ENCODE measurements around the gene NPC2.
A peak's percentile ranks its signal among the peaks of the same experiment; 100 is the strongest.
"Not testable (repeated sequence)": the region's sequence is repeated elsewhere in the genome, so short reads cannot be mapped to it uniquely, and the experiment has no call there.

Gene NPC2

GRCh38 chr14:74469548-74470518 is 23.3 kb downstream of the NPC2 start:
- no peak for DNase-seq (ENCODE audit: low spot score)

- no peak for DNase-seq (ENCODE audit: low spot score)
Measured at GRCh38 chr14:74468513-74468912, 24.6 kb downstream of the NPC2 start.

GRCh38 chr14:74465335-74465734 is 27.8 kb downstream of the NPC2 start:
- DNase-seq (ENCODE audit: low spot score): no peak

GRCh38 chr14:74464785-74465184 is 28.3 kb downstream of the NPC2 start:
- DNase-seq (ENCODE audit: low spot score): no peak

GRCh38 chr14:74463697-74464096 is 29.4 kb downstream of the NPC2 start:
- no peak for DNase-seq (ENCODE audit: low spot score)

GRCh38 chr14:74462993-74463392 is 30.1 kb downstream of the NPC2 start:
- no peak for DNase-seq (ENCODE audit: low spot score)

GRCh38 chr14:74459976-74460375 is 33.1 kb downstream of the NPC2 start:
- DNase-seq (ENCODE audit: low spot score): no peak

- DNase-seq (ENCODE audit: low spot score): peak; percentile 51
Measured at GRCh38 chr14:74459289-74459946, 33.7 kb downstream of the NPC2 start.

- no peak for DNase-seq (ENCODE audit: low spot score)
Measured at GRCh38 chr14:74457565-74457895, 35.6 kb downstream of the NPC2 start.

GRCh38 chr14:74456684-74457564 is 36.2 kb downstream of the NPC2 start:
- no peak for DNase-seq (ENCODE audit: low spot score)

- DNase-seq (ENCODE audit: low spot score): not testable (repeated sequence)
Measured at GRCh38 chr14:74454397-74454796, 38.7 kb downstream of the NPC2 start.

GRCh38 chr14:74444866-74445265 is 48.2 kb downstream of the NPC2 start:
- no peak for DNase-seq (ENCODE audit: low spot score)

GRCh38 chr14:74442757-74443156 is 50.3 kb downstream of the NPC2 start:
- no peak for DNase-seq (ENCODE audit: low spot score)

GRCh38 chr14:74441113-74441512 is 52.0 kb downstream of the NPC2 start:
- DNase-seq (ENCODE audit: low spot score): no peak

GRCh38 chr14:74438351-74438915 is 54.7 kb downstream of the NPC2 start:
- DNase-seq (ENCODE audit: low spot score): no peak

GRCh38 chr14:74437496-74438053 is 55.5 kb downstream of the NPC2 start:
- no peak for DNase-seq (ENCODE audit: low spot score)

- no peak for DNase-seq (ENCODE audit: low spot score)
Measured at GRCh38 chr14:74434294-74434693, 58.8 kb downstream of the NPC2 start.

- no peak for DNase-seq (ENCODE audit: low spot score)
Measured at GRCh38 chr14:74429991-74430390, 63.1 kb downstream of the NPC2 start.

Measured in HuH-7 (cell line).